SK-N-SH treated with all-trans-retinoic acid at 6 μM for 48 hours (cell line): ENCODE measurements around the gene CAPG.

Experiments
- ATAC-seq: fragments of 200-7000 bp; cut with Tn5 transposase; 3 replicates; pipeline ENCODE4 v1.9.1; 2020; ENCODE audit warnings: mild to moderate bottlenecking, moderate library complexity
- ARNTL ChIP-seq: fragments of 450-650 bp; formaldehyde crosslinking; IDR thresholded peaks from 2 replicates; pipeline ENCODE4 v1.5.0; 2020; ENCODE audit warnings: low read depth, mild to moderate bottlenecking, moderate library complexity, borderline replicate concordance
- CREB5 ChIP-seq: fragments of 250-450 bp; sonication (Bioruptor Pico); IDR thresholded peaks from 2 replicates; pipeline ENCODE4 v1.5.1; 2020; ENCODE audit warnings: low read depth, mild to moderate bottlenecking, moderate library complexity
- CSDC2 ChIP-seq: fragments of 250-450 bp; sonication (Bioruptor Pico); IDR thresholded peaks from 2 replicates; pipeline ENCODE4 v1.5.0; 2020; ENCODE audit warnings: mild to moderate bottlenecking, moderate library complexity
- CSRNP3 ChIP-seq: fragments of 250-450 bp; sonication (Bioruptor Pico); IDR thresholded peaks from 2 replicates; pipeline ENCODE4 v1.5.1; 2021; ENCODE audit warnings: mild to moderate bottlenecking, moderate library complexity
- ESRRG ChIP-seq: fragments of 250-450 bp; sonication (Bioruptor Pico); IDR thresholded peaks from 2 replicates; pipeline ENCODE4 v1.6.1; 2021; ENCODE audit warnings: mild to moderate bottlenecking
- GLIS3 ChIP-seq: fragments of 250-450 bp; sonication (Bioruptor Pico); IDR thresholded peaks from 2 replicates; pipeline ENCODE4 v1.5.0; 2020; ENCODE audit warnings: mild to moderate bottlenecking, moderate library complexity
- ISL1 ChIP-seq: fragments of 250-450 bp; sonication (Bioruptor Pico); IDR thresholded peaks from 2 replicates; pipeline ENCODE4 v2.1.2; 2022; ENCODE audit warnings: mild to moderate bottlenecking, moderate library complexity
- OSR1 ChIP-seq: fragments of 250-450 bp; sonication (Bioruptor Pico); IDR thresholded peaks from 2 replicates; pipeline ENCODE4 v1.8.0; 2022; ENCODE audit warnings: moderate library complexity, mild to moderate bottlenecking, inconsistent platforms
- PATZ1 ChIP-seq: fragments of 250-450 bp; sonication (Bioruptor Pico); IDR thresholded peaks from 2 replicates; pipeline ENCODE4 v1.8.0; 2020; ENCODE audit warnings: mild to moderate bottlenecking, moderate library complexity, borderline replicate concordance
- POU6F1 ChIP-seq: fragments of 250-450 bp; sonication (Bioruptor Pico); IDR thresholded peaks from 2 replicates; pipeline ENCODE4 v1.8.0; 2021; ENCODE audit warnings: low read depth, mild to moderate bottlenecking, moderate library complexity, borderline replicate concordance
- PPARA ChIP-seq: fragments of 250-450 bp; sonication (Bioruptor Pico); IDR thresholded peaks from 2 replicates; pipeline ENCODE4 v1.5.0; 2020; ENCODE audit warnings: mild to moderate bottlenecking, borderline replicate concordance
- RARB ChIP-seq: fragments of 250-450 bp; sonication (Bioruptor Pico); IDR thresholded peaks from 2 replicates; pipeline ENCODE4 v1.8.0; 2021; ENCODE audit warnings: mild to moderate bottlenecking, moderate library complexity
- SNAI2 ChIP-seq: fragments of 250-450 bp; sonication (Bioruptor Pico); IDR thresholded peaks from 2 replicates; pipeline ENCODE4 v1.5.0; 2020; ENCODE audit warnings: mild to moderate bottlenecking, moderate library complexity
- TCF4 ChIP-seq: fragments of 250-450 bp; sonication (Bioruptor Pico); IDR thresholded peaks from 2 replicates; pipeline ENCODE4 v1.8.0; 2021; ENCODE audit warnings: mild to moderate bottlenecking, moderate library complexity, borderline replicate concordance
- TOX ChIP-seq: fragments of 250-450 bp; sonication (Bioruptor Pico); IDR thresholded peaks from 2 replicates; pipeline ENCODE4 v1.8.0; 2021; ENCODE audit warnings: mild to moderate bottlenecking, moderate library complexity, borderline replicate concordance
- TSHZ2 ChIP-seq: fragments of 250-450 bp; sonication (Bioruptor Pico); IDR thresholded peaks from 2 replicates; pipeline ENCODE4 v1.5.0; 2020; ENCODE audit warnings: mild to moderate bottlenecking, moderate library complexity
- ZC3H10 ChIP-seq: fragments of 250-450 bp; sonication (Bioruptor Pico); IDR thresholded peaks from 2 replicates; pipeline ENCODE4 v1.5.1; 2021; ENCODE audit warnings: mild to moderate bottlenecking, moderate library complexity
- ZFP3 ChIP-seq: fragments of 250-450 bp; sonication (Bioruptor Pico); IDR thresholded peaks from 2 replicates; pipeline ENCODE4 v1.5.0; 2020; ENCODE audit warnings: mild to moderate bottlenecking, moderate library complexity
- ZFP30 ChIP-seq: fragments of 450-650 bp; formaldehyde crosslinking; IDR thresholded peaks from 2 replicates; pipeline ENCODE4 v1.5.0; 2022; ENCODE audit warnings: mild to moderate bottlenecking, moderate library complexity
- ZNF565 ChIP-seq: fragments of 450-650 bp; formaldehyde crosslinking; conservative IDR thresholded peaks from 2 replicates; pipeline ENCODE4 v1.5.0; 2020; ENCODE audit warnings: low read depth, mild to moderate bottlenecking, moderate library complexity
- ZNF70 ChIP-seq: fragments of 450-650 bp; formaldehyde crosslinking; IDR thresholded peaks from 2 replicates; pipeline ENCODE4 v1.5.0; 2020; ENCODE audit warnings: mild to moderate bottlenecking, moderate library complexity

Gene CAPG

GRCh38 chr2:85430752-85431569, 20.8 kb upstream of the CAPG start (continued):
- TF ChIP-seq POU6F1: no peak

- no peak for ATAC-seq
- TF ChIP-seq OSR1 (CRISPR knock-in tag): no peak
- no peak for TF ChIP-seq PATZ1 (CRISPR knock-in tag)
- no peak for TF ChIP-seq RARB
- TF ChIP-seq ZNF565: no peak
- TF ChIP-seq POU6F1: no peak
- no peak for TF ChIP-seq ARNTL (CRISPR knock-in tag)
- no peak for TF ChIP-seq CREB5
- TF ChIP-seq SNAI2: no peak
- TF ChIP-seq ISL1 (CRISPR knock-in tag): no peak
- TF ChIP-seq CSDC2 (CRISPR knock-in tag): no peak
- no peak for TF ChIP-seq ZC3H10 (CRISPR knock-in tag)
- TF ChIP-seq ESRRG (CRISPR knock-in tag): no peak
Observed at GRCh38 chr2:85429924-85430289, 19.7 kb upstream of the CAPG start.

GRCh38 chr2:85429213-85429923, 19.2 kb upstream of the CAPG start:
- no peak for ATAC-seq
- TF ChIP-seq SNAI2 (no peak), ZC3H10 (CRISPR knock-in tag) (no peak), CSDC2 (CRISPR knock-in tag) (no peak), ZNF565 (no peak), ZFP30 (CRISPR knock-in tag) (no peak), CSRNP3 (CRISPR knock-in tag) (no peak), ISL1 (CRISPR knock-in tag) (no peak), ZFP3 (CRISPR knock-in tag) (no peak), OSR1 (CRISPR knock-in tag) (no peak), TOX (CRISPR knock-in tag) (no peak), TSHZ2 (CRISPR knock-in tag) (no peak), GLIS3 (CRISPR knock-in tag) (no peak), TCF4 (CRISPR knock-in tag) (no peak), PATZ1 (CRISPR knock-in tag) (no peak), PPARA (CRISPR knock-in tag) (no peak), ZNF70 (CRISPR knock-in tag) (no peak), CREB5 (no peak), ARNTL (CRISPR knock-in tag) (no peak)
